ENCODE measurements around the gene ENHO. TPM values are rescaled to one million over a fixed set of nuclear protein-coding genes. Genes with fewer than 3 reads are reported as not detected.

ENHO gene
- total RNA-seq, 6 donors from 2014 or later, result 0.40 to 1.4 (median 0.71) TPM; not detected in 3

- Histone ChIP-seq H3K36me3 (no peaks in the 10 kb centered on the region), H3K9me3 (no peaks in the 10 kb centered on the region), H3K27ac (no peak overlapping the region), H3K27me3 (no peaks in the 10 kb centered on the region), H3K4me1 (peaks cover 0 to 14% (median 2%) of the 10 kb centered on the region in 4 donors), H3K4me3 (no peak overlapping the region)
- DNase-seq (no peak), ATAC-seq (ENCODE audit: low FRiP score in 2 of 2) (no peak)
- 95 to 96% methylated on average over 3 of the region's 3 CpGs for WGBS, 2 donors
- TF ChIP-seq EP300 (IDR thresholded peaks at IDR 0.05) (no peak), POLR2AphosphoS5 (IDR thresholded peaks at IDR 0.05) (no peak), CTCF (IDR thresholded peaks at IDR 0.05) (no peak), POLR2A (IDR thresholded peaks at IDR 0.05) (no peak)
These were observed 6.8 kb downstream of the ENHO start for GRCh38 chr9:34515959-34516358.

- H3K27me3 ChIP-seq, result no peaks in the 10 kb centered on the region
- TF ChIP-seq EP300 (IDR thresholded peaks at IDR 0.05), result no peak
- no peak for TF ChIP-seq POLR2A (IDR thresholded peaks at IDR 0.05)
- TF ChIP-seq POLR2AphosphoS5 (IDR thresholded peaks at IDR 0.05), result no peak
- no peak for TF ChIP-seq CTCF (IDR thresholded peaks at IDR 0.05)
- DNase-seq, result no peak
- WGBS, 2 donors, result 94 to 100% methylated on average over 3 of the region's 3 CpGs
- no peak for ATAC-seq (ENCODE audit: low FRiP score in 2 of 2)
- no peaks in the 10 kb centered on the region for H3K36me3 ChIP-seq
- no peak overlapping the region for H3K4me3 ChIP-seq
- H3K27ac ChIP-seq, result no peak overlapping the region
- H3K9me3 ChIP-seq, result no peaks in the 10 kb centered on the region
- H3K4me1 ChIP-seq, result peaks cover 0 to 14% (median 2%) of the 10 kb centered on the region in 4 donors
These were observed 8.0 kb downstream of the ENHO start for GRCh38 chr9:34514816-34515215.

GRCh38 chr9:34514401-34514800 lies 8.4 kb downstream of the ENHO start:
- Histone ChIP-seq H3K27me3 (no peaks in the 10 kb centered on the region), H3K36me3 (no peaks in the 10 kb centered on the region), H3K4me3 (no peak overlapping the region), H3K4me1 (peaks cover 0 to 14% (median 2%) of the 10 kb centered on the region in 4 donors), H3K9me3 (no peaks in the 10 kb centered on the region), H3K27ac (no peak overlapping the region)
- WGBS, 2 donors, result 89 to 94% methylated on average over 7 to 8 of the region's 8 CpGs
- DNase-seq, result no peak
- TF ChIP-seq CTCF (IDR thresholded peaks at IDR 0.05) (no peak), EP300 (IDR thresholded peaks at IDR 0.05) (no peak), POLR2A (IDR thresholded peaks at IDR 0.05) (no peak), POLR2AphosphoS5 (IDR thresholded peaks at IDR 0.05) (no peak)
- peak in 1 of 2 donors; percentile 3 for ATAC-seq (ENCODE audit: low FRiP score in 2 of 2)

GRCh38 chr9:34513567-34514214 lies 9.1 kb downstream of the ENHO start:
- H3K27ac ChIP-seq, result no peak overlapping the region
- WGBS, 2 donors, result 85 to 94% methylated on average over 2 of the region's 2 CpGs
- TF ChIP-seq POLR2A (IDR thresholded peaks at IDR 0.05) (no peak), POLR2AphosphoS5 (IDR thresholded peaks at IDR 0.05) (no peak), EP300 (IDR thresholded peaks at IDR 0.05) (no peak), CTCF (IDR thresholded peaks at IDR 0.05) (no peak)

More at GRCh38 chr9:34513567-34514214, 9.1 kb downstream of the ENHO start:
- Histone ChIP-seq H3K9me3 (no peaks in the 10 kb centered on the region), H3K36me3 (no peaks in the 10 kb centered on the region), H3K27me3 (no peaks in the 10 kb centered on the region), H3K4me3 (no peak overlapping the region), H3K4me1 (peaks cover 0 to 14% (median 2%) of the 10 kb centered on the region in 4 donors)
- ATAC-seq (ENCODE audit: low FRiP score in 2 of 2) (no peak), DNase-seq (no peak)

Data from upper lobe of left lung (tissue), 6 donors.